Endothelial cell (in vitro differentiated cells): ENCODE results near the gene PADI1. TPM values are rescaled to one million over a fixed set of nuclear protein-coding genes. Genes with fewer than 3 reads are reported as not detected.

Experiments used
- DNase-seq: peaks from one replicate; pipeline ENCODE4 v3.0.0; 2021; ENCODE audit warnings: low spot score
- H3K27ac Mint-ChIP-seq: one replicate; pipeline ENCODE4 v1.8.0; 2021; ENCODE audit warnings: mixed read lengths, inconsistent platforms; ENCODE audit not compliant: unreplicated experiment
- H3K27me3 Mint-ChIP-seq: one replicate; pipeline ENCODE4 v1.8.0; 2021; ENCODE audit warnings: mild to moderate bottlenecking, moderate library complexity, mixed read lengths, inconsistent platforms; ENCODE audit not compliant: unreplicated experiment
- H3K36me3 Mint-ChIP-seq: one replicate; pipeline ENCODE4 v1.8.0; 2021; ENCODE audit warnings: mild to moderate bottlenecking, low read depth, mixed read lengths, inconsistent platforms; ENCODE audit not compliant: unreplicated experiment
- H3K4me1 Mint-ChIP-seq: one replicate; pipeline ENCODE4 v1.8.0; 2021; ENCODE audit warnings: mild to moderate bottlenecking, mixed read lengths, inconsistent platforms; ENCODE audit not compliant: unreplicated experiment
- H3K4me3 Mint-ChIP-seq: one replicate; pipeline ENCODE4 v1.8.0; 2021; ENCODE audit warnings: mild to moderate bottlenecking, mixed read lengths, inconsistent platforms; ENCODE audit not compliant: unreplicated experiment
- H3K9me3 Mint-ChIP-seq: one replicate; pipeline ENCODE4 v1.8.0; 2021; ENCODE audit warnings: mixed read lengths, inconsistent platforms; ENCODE audit not compliant: unreplicated experiment
- long read RNA-seq: library from polyadenylated mRNA; unstranded; transcript quantifications from one replicate; pipeline ENCODE4 v2.0.0, GENCODE V29; 2020; ENCODE audit not compliant: unreplicated experiment
- total RNA-seq: library from RNA; stranded (reverse); fragmentation: NEBNext Ultra II Directional; extraction: Animal tissue kit (Norgen Biotek cat#: 25700); gene quantifications from one replicate; pipeline ENCODE4 v1.2.1, GENCODE V29; 2021; ENCODE audit not compliant: unreplicated experiment
- TF ChIP-seq, protein P1 (sequence below): fragments of 200-600 bp; sonication (generic); IDR thresholded peaks from one replicate; pipeline ENCODE4 v1.5.0; 2021; ENCODE audit warnings: antibody characterized with exemption; ENCODE audit not compliant: unreplicated experiment

PADI1 gene, protein sequence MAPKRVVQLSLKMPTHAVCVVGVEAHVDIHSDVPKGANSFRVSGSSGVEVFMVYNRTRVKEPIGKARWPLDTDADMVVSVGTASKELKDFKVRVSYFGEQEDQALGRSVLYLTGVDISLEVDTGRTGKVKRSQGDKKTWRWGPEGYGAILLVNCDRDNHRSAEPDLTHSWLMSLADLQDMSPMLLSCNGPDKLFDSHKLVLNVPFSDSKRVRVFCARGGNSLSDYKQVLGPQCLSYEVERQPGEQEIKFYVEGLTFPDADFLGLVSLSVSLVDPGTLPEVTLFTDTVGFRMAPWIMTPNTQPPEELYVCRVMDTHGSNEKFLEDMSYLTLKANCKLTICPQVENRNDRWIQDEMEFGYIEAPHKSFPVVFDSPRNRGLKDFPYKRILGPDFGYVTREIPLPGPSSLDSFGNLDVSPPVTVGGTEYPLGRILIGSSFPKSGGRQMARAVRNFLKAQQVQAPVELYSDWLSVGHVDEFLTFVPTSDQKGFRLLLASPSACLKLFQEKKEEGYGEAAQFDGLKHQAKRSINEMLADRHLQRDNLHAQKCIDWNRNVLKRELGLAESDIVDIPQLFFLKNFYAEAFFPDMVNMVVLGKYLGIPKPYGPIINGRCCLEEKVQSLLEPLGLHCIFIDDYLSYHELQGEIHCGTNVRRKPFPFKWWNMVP
- total RNA-seq = 0.08 TPM
- long read RNA-seq = 0 reads

DNA sequence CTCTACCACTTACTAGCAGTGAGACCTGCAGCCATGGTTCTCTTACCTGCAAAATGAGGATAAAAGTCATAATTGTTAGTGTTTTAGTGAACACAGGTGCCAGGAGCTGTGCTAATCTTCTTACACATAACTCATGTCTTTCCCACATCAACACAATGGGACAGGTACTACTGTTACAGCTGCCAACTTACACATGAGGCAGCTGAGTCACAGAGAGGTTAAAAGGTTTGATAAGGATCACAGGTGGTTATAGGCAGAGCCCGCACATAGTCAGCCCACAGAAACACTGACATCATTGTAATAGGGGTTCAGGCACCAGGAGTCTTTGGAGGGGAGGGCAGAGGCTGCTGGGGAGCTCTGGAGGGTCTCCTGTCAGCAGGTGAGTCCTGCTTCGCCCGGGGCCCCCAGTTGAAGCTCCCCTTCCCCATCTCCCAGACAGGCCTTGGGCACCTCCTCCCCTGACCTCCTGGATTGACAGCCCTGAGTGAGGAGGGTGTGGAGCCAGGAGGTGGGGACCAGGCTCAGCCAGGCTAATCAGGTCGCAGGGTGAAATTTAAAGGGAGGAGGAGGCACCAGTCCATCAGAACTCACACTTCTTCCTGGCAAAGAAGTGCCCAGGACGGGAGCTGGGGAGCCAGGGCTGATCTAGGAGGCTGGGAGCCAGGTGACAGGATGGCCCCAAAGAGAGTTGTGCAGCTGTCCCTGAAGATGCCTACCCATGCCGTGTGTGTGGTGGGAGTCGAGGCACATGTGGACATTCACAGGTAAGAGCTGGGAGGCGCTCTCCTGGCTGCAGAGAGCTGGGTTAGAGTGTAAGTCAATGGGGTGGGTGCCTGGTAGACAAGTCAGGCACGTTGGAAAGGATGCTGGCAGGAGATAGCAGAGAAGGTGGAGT, at the start of gene PADI1:
Gene PADI1 (plus strand): TSS at position 583 of the 895 bp plus-strand sequence. CDS start 90 bp downstream, at position 673.
- no peak for DNase-seq
- Mint-ChIP-seq H3K4me1 (no peaks in the 10 kb centered on the region), H3K27me3 (peaks cover 3% of the 10 kb centered on the region), H3K36me3 (no peaks in the 10 kb centered on the region), H3K9me3 (no peaks in the 10 kb centered on the region), H3K4me3 (no peak within 1 kb of the TSS), H3K27ac (no peak within 1 kb of the TSS)
- TF ChIP-seq, protein P1, sequence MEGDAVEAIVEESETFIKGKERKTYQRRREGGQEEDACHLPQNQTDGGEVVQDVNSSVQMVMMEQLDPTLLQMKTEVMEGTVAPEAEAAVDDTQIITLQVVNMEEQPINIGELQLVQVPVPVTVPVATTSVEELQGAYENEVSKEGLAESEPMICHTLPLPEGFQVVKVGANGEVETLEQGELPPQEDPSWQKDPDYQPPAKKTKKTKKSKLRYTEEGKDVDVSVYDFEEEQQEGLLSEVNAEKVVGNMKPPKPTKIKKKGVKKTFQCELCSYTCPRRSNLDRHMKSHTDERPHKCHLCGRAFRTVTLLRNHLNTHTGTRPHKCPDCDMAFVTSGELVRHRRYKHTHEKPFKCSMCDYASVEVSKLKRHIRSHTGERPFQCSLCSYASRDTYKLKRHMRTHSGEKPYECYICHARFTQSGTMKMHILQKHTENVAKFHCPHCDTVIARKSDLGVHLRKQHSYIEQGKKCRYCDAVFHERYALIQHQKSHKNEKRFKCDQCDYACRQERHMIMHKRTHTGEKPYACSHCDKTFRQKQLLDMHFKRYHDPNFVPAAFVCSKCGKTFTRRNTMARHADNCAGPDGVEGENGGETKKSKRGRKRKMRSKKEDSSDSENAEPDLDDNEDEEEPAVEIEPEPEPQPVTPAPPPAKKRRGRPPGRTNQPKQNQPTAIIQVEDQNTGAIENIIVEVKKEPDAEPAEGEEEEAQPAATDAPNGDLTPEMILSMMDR = no peak

DNA sequence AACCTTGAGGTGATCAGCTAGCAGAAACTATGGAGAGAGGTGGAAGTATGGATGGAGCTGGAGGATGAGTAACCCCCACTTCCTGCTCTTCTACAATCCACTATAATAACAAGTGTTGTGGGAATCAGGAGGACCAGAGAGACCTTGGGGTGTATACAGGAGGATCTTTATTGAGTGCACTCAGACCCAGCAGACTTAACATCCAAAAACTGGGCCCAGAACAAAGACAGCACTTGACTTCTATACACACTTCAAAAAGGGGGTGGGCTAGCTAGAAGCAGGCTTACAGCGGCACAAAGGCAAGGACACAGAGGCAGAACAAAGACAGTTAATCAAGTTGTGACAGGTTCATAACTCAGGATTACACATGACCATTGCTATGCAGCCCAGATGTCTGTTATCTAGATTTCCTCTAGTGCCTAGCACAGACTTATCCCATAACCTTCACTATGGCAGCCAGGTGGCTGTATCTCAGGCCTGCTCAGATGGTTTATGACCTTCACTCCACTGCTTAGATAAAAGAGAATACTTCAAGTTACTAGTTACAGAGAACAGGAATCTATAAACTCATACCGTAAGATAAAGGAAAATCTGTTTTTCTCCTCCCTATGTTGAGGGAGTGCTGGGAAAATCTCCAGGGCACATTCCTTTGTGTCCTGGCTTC, 49.5 kb upstream of the PADI1 start:
- peaks cover 2% of the 10 kb centered on the region for H3K27me3 Mint-ChIP-seq
- H3K9me3 Mint-ChIP-seq = peaks cover 32% of the 10 kb centered on the region
- no peak overlapping the region for H3K4me3 Mint-ChIP-seq
- DNase-seq = no peak
- peaks cover 15% of the 10 kb centered on the region for H3K36me3 Mint-ChIP-seq
- no peak overlapping the region for H3K27ac Mint-ChIP-seq
- H3K4me1 Mint-ChIP-seq = no peaks in the 10 kb centered on the region
- TF ChIP-seq, protein P1 = no peak

DNA sequence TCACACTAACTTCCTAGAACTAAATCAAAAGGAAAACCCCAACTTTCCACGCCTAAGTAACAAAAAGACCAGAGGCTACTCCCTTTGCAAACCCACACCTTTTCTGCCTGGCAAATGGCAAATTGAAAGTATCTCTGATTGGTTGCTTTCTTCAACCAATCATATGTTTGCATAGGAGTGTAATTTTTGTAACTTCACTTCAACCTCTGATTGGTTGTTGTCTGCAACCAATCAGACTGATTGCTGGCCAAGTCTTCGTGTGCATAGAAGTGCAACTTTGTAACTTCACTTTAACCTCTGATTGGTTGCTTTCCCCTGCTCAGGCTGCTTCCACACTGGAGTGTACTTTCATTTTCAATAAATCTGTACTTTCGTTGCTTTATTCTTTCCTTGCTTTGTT, 48.8 kb upstream of the PADI1 start:
- no peak for DNase-seq
- peaks cover 2% of the 10 kb centered on the region for H3K27me3 Mint-ChIP-seq
- H3K27ac Mint-ChIP-seq = no peak overlapping the region
- TF ChIP-seq, protein P1 = no peak
- H3K4me1 Mint-ChIP-seq = no peaks in the 10 kb centered on the region
- H3K4me3 Mint-ChIP-seq = no peak overlapping the region
- peaks cover 15% of the 10 kb centered on the region for H3K36me3 Mint-ChIP-seq
- peaks cover 29% of the 10 kb centered on the region for H3K9me3 Mint-ChIP-seq

DNA sequence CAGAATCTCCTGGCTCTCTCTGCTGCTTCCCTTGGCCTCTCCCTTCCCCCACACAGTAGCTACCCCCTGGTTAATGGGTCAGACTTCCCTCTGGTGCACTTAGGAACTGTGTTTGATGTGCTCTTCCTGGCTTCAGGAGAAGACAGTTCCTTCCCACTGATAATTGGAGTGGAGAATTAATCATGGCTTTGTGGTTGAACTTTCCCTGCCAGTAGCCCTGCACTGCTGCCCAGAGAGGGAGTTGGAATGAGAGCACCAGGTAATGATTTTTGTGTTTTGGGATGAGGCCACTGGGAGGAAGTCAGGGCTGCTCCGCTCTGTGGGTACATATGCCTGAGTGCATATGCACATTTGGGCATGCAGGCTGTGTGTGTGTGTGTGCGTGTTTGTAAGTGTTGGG, 46.0 kb upstream of the PADI1 start:
- TF ChIP-seq, protein P1 = no peak
- Mint-ChIP-seq H3K9me3 (peaks cover 11% of the 10 kb centered on the region), H3K4me1 (no peaks in the 10 kb centered on the region), H3K27me3 (peaks cover 2% of the 10 kb centered on the region), H3K27ac (no peak overlapping the region), H3K36me3 (peaks cover 15% of the 10 kb centered on the region), H3K4me3 (no peak overlapping the region)
- DNase-seq = no peak
